GM23248 (cell line): ENCODE measurements around the gene SMC1A. TPM values are rescaled to one million over a fixed set of nuclear protein-coding genes. Genes with fewer than 3 reads are reported as not detected.
A peak's percentile ranks its signal among the peaks of the same experiment; 100 is the strongest.
"Not testable (repeated sequence)": the region's sequence is repeated elsewhere in the genome, so short reads cannot be mapped to it uniquely, and the experiment has no call there.

Experiments
- DNase-seq: peaks from one replicate; pipeline ENCODE4 v3.0.0-alpha.2; 2015
- H2AFZ ChIP-seq: fragments of 200-600 bp; sonication (generic); 2 replicates; pipeline ENCODE4 v1.6.1; 2016; ENCODE audit warnings: antibody characterized with exemption
- H3F3A ChIP-seq: fragments of 200-600 bp; sonication (generic); 2 replicates; pipeline ENCODE4 v1.6.1; 2016; ENCODE audit warnings: mild to moderate bottlenecking, antibody characterized with exemption, mixed run types; ENCODE audit not compliant: insufficient read depth
- H3K27ac ChIP-seq: fragments of 200-600 bp; sonication (generic); 2 replicates; pipeline ENCODE4 v1.5.1; 2016; ENCODE audit warnings: mild to moderate bottlenecking
- H3K27me3 ChIP-seq: fragments of 200-600 bp; sonication (generic); replicated peaks from 2 replicates; pipeline ENCODE4 v1.6.1; 2016; ENCODE audit warnings: mild to moderate bottlenecking; ENCODE audit not compliant: insufficient read depth
- H3K36me3 ChIP-seq: fragments of 200-600 bp; sonication (generic); 2 replicates; pipeline ENCODE4 v1.6.1; 2016; ENCODE audit warnings: low read depth, mild to moderate bottlenecking
- H3K4me1 ChIP-seq: fragments of 200-600 bp; sonication (generic); 2 replicates; pipeline ENCODE4 v1.6.1; 2016; ENCODE audit warnings: mild to moderate bottlenecking; ENCODE audit not compliant: insufficient read depth
- H3K4me2 ChIP-seq: fragments of 200-600 bp; sonication (generic); one replicate; pipeline ENCODE4 v1.6.1; 2016; ENCODE audit warnings: mild to moderate bottlenecking; ENCODE audit not compliant: unreplicated experiment
- H3K4me3 ChIP-seq: fragments of 200-600 bp; sonication (generic); 2 replicates; pipeline ENCODE4 v1.5.1; 2016; ENCODE audit warnings: mild to moderate bottlenecking
- H3K79me2 ChIP-seq: fragments of 200-600 bp; sonication (generic); 2 replicates; pipeline ENCODE4 v1.6.1; 2016; ENCODE audit warnings: mild to moderate bottlenecking; ENCODE audit not compliant: insufficient read depth
- H3K9ac ChIP-seq: fragments of 200-600 bp; sonication (generic); 2 replicates; pipeline ENCODE4 v1.6.1; 2016; ENCODE audit warnings: mild to moderate bottlenecking
- H3K9me2 ChIP-seq: fragments of 200-600 bp; sonication (generic); 2 replicates; pipeline ENCODE4 v1.6.1; 2016; ENCODE audit warnings: mixed run types, mild to moderate bottlenecking, moderate library complexity; ENCODE audit not compliant: insufficient read depth
- H3K9me3 ChIP-seq: fragments of 200-600 bp; sonication (generic); one replicate; pipeline ENCODE4 v1.6.1; 2017; ENCODE audit warnings: low read depth
- H4K20me1 ChIP-seq: fragments of 200-600 bp; sonication (generic); 2 replicates; pipeline ENCODE4 v1.6.0; 2016; ENCODE audit not compliant: insufficient read depth
- EZH2 ChIP-seq: fragments of 200-600 bp; sonication (generic); IDR thresholded peaks from 2 replicates; pipeline ENCODE4 v1.6.1; 2018; ENCODE audit warnings: antibody characterized with exemption, mild to moderate bottlenecking; ENCODE audit not compliant: insufficient read depth, poor library complexity, severe bottlenecking
- EZH2phosphoT487 ChIP-seq: fragments of 200-600 bp; sonication (generic); IDR thresholded peaks from 2 replicates; pipeline ENCODE4 v1.6.1; 2018; ENCODE audit warnings: antibody characterized with exemption, moderate library complexity, mild to moderate bottlenecking, low read depth; ENCODE audit not compliant: insufficient read depth
- WGBS, 2 experiments: methylation state at CpG; one replicate each; pipeline ENCODE4 v1.1.6; 2015 to 2017; ENCODE audit warnings: low lambda C conversion rate in 2 of 2, low coverage in 1 of 2; ENCODE audit errors: missing lambda C conversion rate in 2 of 2; 5-methylcytosine and 5-hydroxymethylcytosine counted together
- in situ Hi-C: fragments of 300-500 bp; cut with MboI; formaldehyde crosslinking; loops from 2 replicates; pipeline ENCODE4 v1.15.0; 2020
- polyA plus RNA-seq: library from polyadenylated mRNA; unstranded; fragments of >200 nt; fragmentation: Nextera tagmentation; extraction: Ambion mirVana; gene quantifications from 2 replicates; pipeline ENCODE4 v1.2.1, GENCODE V29; 2016
- total RNA-seq: library from RNA; depleted of rRNA; stranded (reverse); fragments of >200 nt; shearing (Covaris generic); gene quantifications from 2 replicates; pipeline ENCODE4 v1.2.3, GENCODE V29; 2014

SMC1A gene
- total and polyA plus RNA-seq, 2 experiments from 2014 or later, result 21.1 to 29.1 TPM

- no peaks in the 10 kb centered on the region for H3K4me1 ChIP-seq
- H3K36me3 ChIP-seq, result no peaks in the 10 kb centered on the region
- H3K27me3 ChIP-seq, result no peaks in the 10 kb centered on the region
- H4K20me1 ChIP-seq, result no peaks in the 10 kb centered on the region
- no peaks in the 10 kb centered on the region for H3K9me2 ChIP-seq
- H3F3A ChIP-seq, result no peaks in the 10 kb centered on the region
- DNase-seq, result no peak
- 0 to 1% methylated on average over 10 to 11 of the region's 15 CpGs for WGBS, 2 experiments
- peak overlapping the region; percentile 97 for H3K4me3 ChIP-seq
- peak overlapping the region; percentile 99 for H3K9ac ChIP-seq
- in situ Hi-C loops, result no loop called here
- H3K79me2 ChIP-seq, result peaks cover 51% of the 10 kb centered on the region
- peak overlapping the region; percentile 81 for H2AFZ ChIP-seq
- TF ChIP-seq EZH2, result no peak
- TF ChIP-seq EZH2phosphoT487, result no peak
- H3K27ac ChIP-seq, result peak overlapping the region; percentile 87
- peak overlapping the region; percentile 93 for H3K4me2 ChIP-seq
- no peaks in the 10 kb centered on the region for H3K9me3 ChIP-seq
Measured at GRCh38 chrX:53421772-53422085, 725 bp downstream of the SMC1A start.

GRCh38 chrX:53421125-53421524 is 1.3 kb downstream of the SMC1A start:
- in situ Hi-C loops, result no loop called here
- Histone ChIP-seq H3K9me2 (no peaks in the 10 kb centered on the region), H3K9ac (peak overlapping the region; percentile 99), H2AFZ (no peak overlapping the region), H3K4me2 (peak overlapping the region; percentile 93), H3K9me3 (no peaks in the 10 kb centered on the region), H4K20me1 (no peaks in the 10 kb centered on the region), H3K36me3 (no peaks in the 10 kb centered on the region), H3K4me1 (no peaks in the 10 kb centered on the region), H3K27ac (no peak overlapping the region), H3K4me3 (peak overlapping the region; percentile 97), H3K79me2 (peaks cover 56% of the 10 kb centered on the region), H3F3A (no peaks in the 10 kb centered on the region), H3K27me3 (no peaks in the 10 kb centered on the region)
- WGBS, 2 experiments, result 42 to 46% methylated on average over 2 of the region's 2 CpGs
- TF ChIP-seq EZH2phosphoT487, result no peak
- no peak for TF ChIP-seq EZH2
- no peak for DNase-seq

- H3K27me3 ChIP-seq, H3K4me3 ChIP-seq, H3F3A ChIP-seq, in situ Hi-C loops, DNase-seq, H4K20me1 ChIP-seq, H3K9me2 ChIP-seq, H3K9ac ChIP-seq, H3K36me3 ChIP-seq, H3K27ac ChIP-seq, H3K9me3 ChIP-seq, H2AFZ ChIP-seq, H3K4me2 ChIP-seq, H3K4me1 ChIP-seq: not testable (repeated sequence)
- 93 to 96% methylated on average over 3 of the region's 3 CpGs for WGBS, 2 experiments
- H3K79me2 ChIP-seq, result peaks cover 60% of the 10 kb centered on the region
Measured at GRCh38 chrX:53420351-53420750, 2.1 kb downstream of the SMC1A start.

- H3K79me2 ChIP-seq, result peaks cover 30% of the 10 kb centered on the region
- H3K9me2 ChIP-seq, result no peaks in the 10 kb centered on the region
- TF ChIP-seq EZH2phosphoT487, result no peak
- no peak for TF ChIP-seq EZH2
- in situ Hi-C loops, result no loop called here
- H3K27me3 ChIP-seq, result no peaks in the 10 kb centered on the region
- H3F3A ChIP-seq, result no peaks in the 10 kb centered on the region
- H3K4me3 ChIP-seq, result no peak overlapping the region
- no peaks in the 10 kb centered on the region for H3K9me3 ChIP-seq
- no peak overlapping the region for H3K9ac ChIP-seq
- no peak for DNase-seq
- WGBS, 2 experiments, result 98 to 100% methylated on average over 2 of the region's 2 CpGs
- H4K20me1 ChIP-seq, result no peaks in the 10 kb centered on the region
- H3K4me1 ChIP-seq, result no peaks in the 10 kb centered on the region
- H3K4me2 ChIP-seq, result no peak overlapping the region
- H3K36me3 ChIP-seq, result no peaks in the 10 kb centered on the region
- H3K27ac ChIP-seq, result no peak overlapping the region
- no peak overlapping the region for H2AFZ ChIP-seq
Measured at GRCh38 chrX:53412446-53412845, 10.0 kb downstream of the SMC1A start.

- Histone ChIP-seq H3K9ac (no peak overlapping the region), H3K4me1 (no peaks in the 10 kb centered on the region), H3K27me3 (no peaks in the 10 kb centered on the region), H3F3A (no peaks in the 10 kb centered on the region), H3K4me3 (no peak overlapping the region), H3K9me2 (no peaks in the 10 kb centered on the region), H4K20me1 (no peaks in the 10 kb centered on the region), H2AFZ (no peak overlapping the region), H3K4me2 (no peak overlapping the region), H3K79me2 (no peaks in the 10 kb centered on the region), H3K27ac (no peak overlapping the region), H3K9me3 (no peaks in the 10 kb centered on the region), H3K36me3 (no peaks in the 10 kb centered on the region)
- no peak for DNase-seq
- no peak for TF ChIP-seq EZH2phosphoT487
- no peak for TF ChIP-seq EZH2
- WGBS, 2 experiments, result 98 to 99% methylated on average over 9 to 10 of the region's 10 CpGs
- in situ Hi-C loops, result no loop called here
Measured at GRCh38 chrX:53403535-53403934, 18.9 kb downstream of the SMC1A start.
